GM23248 (cell line): ENCODE results near the gene PET100. TPM values are rescaled to one million over a fixed set of nuclear protein-coding genes. Genes with fewer than 3 reads are reported as not detected.

Experiments
- DNase-seq: peaks from one replicate; pipeline ENCODE4 v3.0.0-alpha.2; 2015
- H2AFZ ChIP-seq: fragments of 200-600 bp; sonication (generic); 2 replicates; pipeline ENCODE4 v1.6.1; 2016; ENCODE audit warnings: antibody characterized with exemption
- H3F3A ChIP-seq: fragments of 200-600 bp; sonication (generic); 2 replicates; pipeline ENCODE4 v1.6.1; 2016; ENCODE audit warnings: mild to moderate bottlenecking, antibody characterized with exemption, mixed run types; ENCODE audit not compliant: insufficient read depth
- H3K27ac ChIP-seq: fragments of 200-600 bp; sonication (generic); 2 replicates; pipeline ENCODE4 v1.5.1; 2016; ENCODE audit warnings: mild to moderate bottlenecking
- H3K27me3 ChIP-seq: fragments of 200-600 bp; sonication (generic); replicated peaks from 2 replicates; pipeline ENCODE4 v1.6.1; 2016; ENCODE audit warnings: mild to moderate bottlenecking; ENCODE audit not compliant: insufficient read depth
- H3K36me3 ChIP-seq: fragments of 200-600 bp; sonication (generic); 2 replicates; pipeline ENCODE4 v1.6.1; 2016; ENCODE audit warnings: low read depth, mild to moderate bottlenecking
- H3K4me1 ChIP-seq: fragments of 200-600 bp; sonication (generic); 2 replicates; pipeline ENCODE4 v1.6.1; 2016; ENCODE audit warnings: mild to moderate bottlenecking; ENCODE audit not compliant: insufficient read depth
- H3K4me2 ChIP-seq: fragments of 200-600 bp; sonication (generic); one replicate; pipeline ENCODE4 v1.6.1; 2016; ENCODE audit warnings: mild to moderate bottlenecking; ENCODE audit not compliant: unreplicated experiment
- H3K4me3 ChIP-seq: fragments of 200-600 bp; sonication (generic); 2 replicates; pipeline ENCODE4 v1.5.1; 2016; ENCODE audit warnings: mild to moderate bottlenecking
- H3K79me2 ChIP-seq: fragments of 200-600 bp; sonication (generic); 2 replicates; pipeline ENCODE4 v1.6.1; 2016; ENCODE audit warnings: mild to moderate bottlenecking; ENCODE audit not compliant: insufficient read depth
- H3K9ac ChIP-seq: fragments of 200-600 bp; sonication (generic); 2 replicates; pipeline ENCODE4 v1.6.1; 2016; ENCODE audit warnings: mild to moderate bottlenecking
- H3K9me2 ChIP-seq: fragments of 200-600 bp; sonication (generic); 2 replicates; pipeline ENCODE4 v1.6.1; 2016; ENCODE audit warnings: mixed run types, mild to moderate bottlenecking, moderate library complexity; ENCODE audit not compliant: insufficient read depth
- H3K9me3 ChIP-seq: fragments of 200-600 bp; sonication (generic); one replicate; pipeline ENCODE4 v1.6.1; 2017; ENCODE audit warnings: low read depth
- H4K20me1 ChIP-seq: fragments of 200-600 bp; sonication (generic); 2 replicates; pipeline ENCODE4 v1.6.0; 2016; ENCODE audit not compliant: insufficient read depth
- EZH2 ChIP-seq: fragments of 200-600 bp; sonication (generic); IDR thresholded peaks from 2 replicates; pipeline ENCODE4 v1.6.1; 2018; ENCODE audit warnings: antibody characterized with exemption, mild to moderate bottlenecking; ENCODE audit not compliant: insufficient read depth, poor library complexity, severe bottlenecking
- EZH2phosphoT487 ChIP-seq: fragments of 200-600 bp; sonication (generic); IDR thresholded peaks from 2 replicates; pipeline ENCODE4 v1.6.1; 2018; ENCODE audit warnings: antibody characterized with exemption, moderate library complexity, mild to moderate bottlenecking, low read depth; ENCODE audit not compliant: insufficient read depth
- WGBS, 2 experiments: methylation state at CpG; one replicate each; pipeline ENCODE4 v1.1.6; 2015 to 2017; ENCODE audit warnings: low lambda C conversion rate in 2 of 2, low coverage in 1 of 2; ENCODE audit errors: missing lambda C conversion rate in 2 of 2; 5-methylcytosine and 5-hydroxymethylcytosine counted together
- in situ Hi-C: fragments of 300-500 bp; cut with MboI; formaldehyde crosslinking; loops from 2 replicates; pipeline ENCODE4 v1.15.0; 2020
- polyA plus RNA-seq: library from polyadenylated mRNA; unstranded; fragments of >200 nt; fragmentation: Nextera tagmentation; extraction: Ambion mirVana; gene quantifications from 2 replicates; pipeline ENCODE4 v1.2.1, GENCODE V29; 2016
- total RNA-seq: library from RNA; depleted of rRNA; stranded (reverse); fragments of >200 nt; shearing (Covaris generic); gene quantifications from 2 replicates; pipeline ENCODE4 v1.2.3, GENCODE V29; 2014; rRNA removed

The PET100 gene
- total RNA-seq = 7.6 and 13.5 TPM in 2 replicates
- polyA plus RNA-seq = 189 and 199 TPM in 2 replicates

DNA sequence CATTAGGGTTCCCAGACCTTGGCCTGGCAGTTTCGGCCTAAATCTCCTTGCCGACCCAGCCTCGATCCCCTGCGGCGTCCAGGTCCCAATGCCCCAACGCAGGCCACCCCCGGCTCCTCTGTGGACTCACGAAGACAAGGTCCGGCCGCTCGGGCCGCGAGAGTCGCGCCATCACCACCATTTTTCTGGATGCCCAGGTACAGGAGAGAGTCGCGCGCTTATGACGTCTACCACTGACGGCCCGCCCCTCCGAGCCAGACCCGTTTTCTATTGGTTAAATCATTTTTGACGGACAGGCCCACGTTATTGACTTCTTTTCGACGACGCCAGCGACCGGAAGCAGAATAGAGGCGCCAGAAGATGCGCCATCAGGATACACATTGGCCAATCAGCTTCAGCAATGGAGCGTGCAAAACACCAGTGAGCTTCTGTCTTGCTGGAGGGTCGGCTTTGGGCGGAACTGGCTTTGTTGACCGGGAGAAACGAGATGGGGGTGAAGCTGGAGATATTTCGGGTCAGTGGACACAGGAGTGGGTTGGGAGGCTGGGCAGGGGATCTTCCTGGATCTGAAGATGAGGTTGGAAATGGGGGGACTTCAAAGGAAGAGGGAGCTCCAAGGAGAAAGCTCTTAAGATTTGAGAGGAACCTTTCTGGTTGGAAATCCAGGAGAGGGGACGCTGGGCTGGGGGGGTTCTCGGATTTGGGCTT lies at the start of gene PET100, which contains the start of gene XAB2:
Gene PET100, plus strand, starts transcription at position 447 of the 708 bp plus-strand sequence. Its CDS starts 41 bp downstream, at position 488.
Gene XAB2, minus strand, starts transcription at position 199 of the 708 bp plus-strand sequence. Its CDS starts 18 bp downstream, at position 181.
- in situ Hi-C loops = no loop called here
- Histone ChIP-seq H4K20me1 (no peaks in the 10 kb centered on the region), H3K4me1 (peaks cover 14% of the 10 kb centered on the region), H3K9me3 (no peaks in the 10 kb centered on the region), H3K9me2 (no peaks in the 10 kb centered on the region), H3K27me3 (no peaks in the 10 kb centered on the region), H3F3A (no peaks in the 10 kb centered on the region), H3K4me2 (peak within 1 kb of the TSS; percentile 97), H3K36me3 (no peaks in the 10 kb centered on the region), H3K27ac (peak within 1 kb of the TSS; percentile 74), H3K4me3 (peak within 1 kb of the TSS; percentile 96), H3K9ac (peak within 1 kb of the TSS; percentile 100), H3K79me2 (peaks cover 70% of the 10 kb centered on the region), H2AFZ (peak within 1 kb of the TSS; percentile 80)
- TF ChIP-seq EZH2 (no peak), EZH2phosphoT487 (no peak)
- 0 to 1% methylated on average over 38 to 40 of the region's 40 CpGs for WGBS, 2 experiments
- peak; percentile 99 for DNase-seq

- WGBS, 2 experiments = 47 to 49% methylated on average over 11 of the region's 11 CpGs
- no peaks in the 10 kb centered on the region for H4K20me1 ChIP-seq
- H2AFZ ChIP-seq = no peak overlapping the region
- H3K4me3 ChIP-seq = no peak overlapping the region
- no peaks in the 10 kb centered on the region for H3K79me2 ChIP-seq
- H3K9me3 ChIP-seq = no peaks in the 10 kb centered on the region
- DNase-seq = no peak
- no peaks in the 10 kb centered on the region for H3F3A ChIP-seq
- no peak overlapping the region for H3K9ac ChIP-seq
- TF ChIP-seq EZH2 (no peak), EZH2phosphoT487 (no peak)
- no peak overlapping the region for H3K27ac ChIP-seq
- no peaks in the 10 kb centered on the region for H3K4me1 ChIP-seq
- no peaks in the 10 kb centered on the region for H3K36me3 ChIP-seq
- peaks cover 5% of the 10 kb centered on the region; the same call in 1 of the 2 replicates for H3K27me3 ChIP-seq
- no peak overlapping the region for H3K4me2 ChIP-seq
- in situ Hi-C loops = no loop called here
- H3K9me2 ChIP-seq = no peaks in the 10 kb centered on the region
Observed at GRCh38 chr19:7582446-7582845, 47.1 kb upstream of the PET100 start.

GRCh38 chr19:7589822-7590221 lies 39.8 kb upstream of the PET100 start:
- Histone ChIP-seq H3K36me3 (no peaks in the 10 kb centered on the region), H3K9ac (no peak overlapping the region), H3K4me3 (no peak overlapping the region), H2AFZ (no peak overlapping the region), H3K4me1 (no peaks in the 10 kb centered on the region), H3F3A (no peaks in the 10 kb centered on the region), H3K27ac (no peak overlapping the region), H3K4me2 (no peak overlapping the region), H3K9me2 (no peaks in the 10 kb centered on the region), H3K9me3 (no peaks in the 10 kb centered on the region), H4K20me1 (no peaks in the 10 kb centered on the region), H3K27me3 (peaks cover 20% of the 10 kb centered on the region), H3K79me2 (no peaks in the 10 kb centered on the region)
- no peak for DNase-seq
- TF ChIP-seq EZH2 (no peak), EZH2phosphoT487 (no peak)
- 63 to 64% methylated on average over 7 of the region's 7 CpGs for WGBS, 2 experiments
- in situ Hi-C loops = no loop called here

DNA sequence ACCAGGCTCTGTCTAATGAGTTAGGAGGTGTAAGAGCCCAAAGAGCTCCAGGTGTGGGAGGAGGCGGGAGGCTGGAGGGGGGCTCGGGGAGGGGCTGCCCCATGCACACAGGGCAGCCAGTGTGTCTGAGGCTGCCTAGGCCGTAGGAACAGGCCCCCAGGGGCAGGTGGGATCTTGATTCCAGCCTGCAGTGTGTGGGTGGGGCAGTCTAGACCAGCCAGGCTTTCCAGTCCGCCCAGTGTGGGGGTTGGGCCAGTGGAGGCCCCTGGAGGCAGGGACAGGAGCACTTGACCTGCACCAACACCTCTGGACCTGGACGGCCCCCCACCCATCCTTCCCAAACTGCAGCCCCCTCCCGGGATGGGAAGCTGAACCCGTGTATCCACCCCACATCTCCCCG lies 39.3 kb upstream of the PET100 start:
- Histone ChIP-seq H3K36me3 (no peaks in the 10 kb centered on the region), H3K27me3 (peaks cover 21% of the 10 kb centered on the region), H3F3A (no peaks in the 10 kb centered on the region), H3K9me2 (no peaks in the 10 kb centered on the region), H3K4me1 (no peaks in the 10 kb centered on the region), H4K20me1 (no peaks in the 10 kb centered on the region), H3K9me3 (no peaks in the 10 kb centered on the region), H3K4me2 (no peak overlapping the region), H3K79me2 (no peaks in the 10 kb centered on the region), H3K27ac (no peak overlapping the region), H3K9ac (no peak overlapping the region), H2AFZ (no peak overlapping the region), H3K4me3 (no peak overlapping the region)
- WGBS, 2 experiments = 38 to 40% methylated on average over 7 to 8 of the region's 8 CpGs
- DNase-seq = no peak
- TF ChIP-seq EZH2phosphoT487 (no peak), EZH2 (no peak)
- in situ Hi-C loops = no loop called here
